Measurements from ENCODE around the gene CASQ1. TPM values are rescaled to one million over a fixed set of nuclear protein-coding genes. Genes with fewer than 3 reads are reported as not detected.

Gene CASQ1
- total RNA-seq, 4 donors from 2014 or later: 0.12 to 0.23 TPM; not detected in 2

DNA sequence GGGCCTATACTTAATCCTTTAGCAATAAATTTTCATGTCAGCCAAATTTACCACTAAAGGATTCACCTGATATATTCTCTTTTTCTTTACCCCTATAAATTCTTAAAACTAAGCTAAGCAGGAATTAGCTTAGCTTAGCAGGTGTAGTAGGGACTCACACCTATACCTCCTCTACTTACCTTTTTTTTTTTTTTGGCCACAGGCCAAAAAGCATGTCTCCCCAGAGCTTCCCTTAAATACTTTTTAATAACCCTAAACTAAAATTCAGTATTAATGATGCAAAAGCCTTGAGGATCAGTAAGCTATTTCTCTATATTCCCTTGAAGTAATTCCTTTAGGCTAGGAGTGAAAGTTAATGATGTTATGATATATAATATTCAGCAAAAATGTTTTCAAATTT is 38.1 kb downstream of the CASQ1 start:
- no peak overlapping the region for H3K4me3 ChIP-seq (ENCODE audit: low read depth, poor library complexity, severe bottlenecking)
- no peak for TF ChIP-seq POLR2A (IDR thresholded peaks at IDR 0.05)
- TF ChIP-seq, protein P1, sequence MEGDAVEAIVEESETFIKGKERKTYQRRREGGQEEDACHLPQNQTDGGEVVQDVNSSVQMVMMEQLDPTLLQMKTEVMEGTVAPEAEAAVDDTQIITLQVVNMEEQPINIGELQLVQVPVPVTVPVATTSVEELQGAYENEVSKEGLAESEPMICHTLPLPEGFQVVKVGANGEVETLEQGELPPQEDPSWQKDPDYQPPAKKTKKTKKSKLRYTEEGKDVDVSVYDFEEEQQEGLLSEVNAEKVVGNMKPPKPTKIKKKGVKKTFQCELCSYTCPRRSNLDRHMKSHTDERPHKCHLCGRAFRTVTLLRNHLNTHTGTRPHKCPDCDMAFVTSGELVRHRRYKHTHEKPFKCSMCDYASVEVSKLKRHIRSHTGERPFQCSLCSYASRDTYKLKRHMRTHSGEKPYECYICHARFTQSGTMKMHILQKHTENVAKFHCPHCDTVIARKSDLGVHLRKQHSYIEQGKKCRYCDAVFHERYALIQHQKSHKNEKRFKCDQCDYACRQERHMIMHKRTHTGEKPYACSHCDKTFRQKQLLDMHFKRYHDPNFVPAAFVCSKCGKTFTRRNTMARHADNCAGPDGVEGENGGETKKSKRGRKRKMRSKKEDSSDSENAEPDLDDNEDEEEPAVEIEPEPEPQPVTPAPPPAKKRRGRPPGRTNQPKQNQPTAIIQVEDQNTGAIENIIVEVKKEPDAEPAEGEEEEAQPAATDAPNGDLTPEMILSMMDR (IDR thresholded peaks at IDR 0.05): no peak
- DNase-seq (ENCODE audit: low spot score in 2 of 2): no peak
- intact Hi-C loops (cut with DNase I; ENCODE audit: low total_unique reads): no loop called here

DNA sequence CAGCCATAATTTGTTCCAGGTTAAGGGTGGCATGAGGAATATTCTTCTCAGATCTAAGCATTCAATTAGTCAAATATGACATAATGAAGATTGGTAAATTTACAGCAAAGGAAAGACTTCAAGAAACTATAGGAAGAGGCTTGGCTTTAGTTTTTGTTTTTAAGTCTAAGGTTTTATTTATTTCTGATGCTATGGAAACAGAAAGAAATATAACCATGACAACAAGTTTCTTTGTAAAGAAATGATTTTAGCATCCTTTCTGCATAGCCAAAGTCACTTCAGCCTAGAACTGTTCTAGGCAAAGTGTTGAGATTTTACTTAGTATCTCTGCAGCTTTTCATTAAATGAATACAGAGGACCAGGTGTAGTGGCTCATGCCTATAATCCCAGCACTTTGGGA is 42.5 kb downstream of the CASQ1 start:
- no peak for DNase-seq (ENCODE audit: low spot score in 2 of 2)
- H3K4me3 ChIP-seq (ENCODE audit: low read depth, poor library complexity, severe bottlenecking): no peak overlapping the region
- intact Hi-C loops (cut with DNase I; ENCODE audit: low total_unique reads): no loop called here
- no peak for TF ChIP-seq POLR2A (IDR thresholded peaks at IDR 0.05)
- TF ChIP-seq, protein P1 (IDR thresholded peaks at IDR 0.05): no peak

- TF ChIP-seq, protein P1 (IDR thresholded peaks at IDR 0.05): no peak
- TF ChIP-seq POLR2A (IDR thresholded peaks at IDR 0.05): no peak
- H3K4me3 ChIP-seq (ENCODE audit: low read depth, poor library complexity, severe bottlenecking): no peak overlapping the region
- intact Hi-C loops (cut with DNase I; ENCODE audit: low total_unique reads): no loop called here
- WGBS, 2 donors: 89 to 93% methylated on average over 5 of the region's 5 CpGs
- no peak for DNase-seq (ENCODE audit: low spot score in 2 of 2)
Measured at GRCh38 chr1:160236806-160237205, 46.4 kb downstream of the CASQ1 start.

- no peak overlapping the region for H3K4me3 ChIP-seq (ENCODE audit: low read depth, poor library complexity, severe bottlenecking)
- WGBS, 2 donors: 93 to 97% methylated on average over 2 of the region's 2 CpGs
- no peak for TF ChIP-seq POLR2A (IDR thresholded peaks at IDR 0.05)
- TF ChIP-seq, protein P1 (IDR thresholded peaks at IDR 0.05): no peak
- intact Hi-C loops (cut with DNase I; ENCODE audit: low total_unique reads): no loop called here
- DNase-seq (ENCODE audit: low spot score in 2 of 2): no peak
Measured at GRCh38 chr1:160237558-160237957, 47.2 kb downstream of the CASQ1 start.

- intact Hi-C loops (cut with DNase I; ENCODE audit: low total_unique reads): no loop called here
- no peak for DNase-seq (ENCODE audit: low spot score in 2 of 2)
- no peak overlapping the region for H3K4me3 ChIP-seq (ENCODE audit: low read depth, poor library complexity, severe bottlenecking)
- WGBS, 2 donors: 92 to 93% methylated on average over 5 of the region's 5 CpGs
- TF ChIP-seq POLR2A (IDR thresholded peaks at IDR 0.05): no peak
- TF ChIP-seq, protein P1 (IDR thresholded peaks at IDR 0.05): no peak
Measured at GRCh38 chr1:160238408-160238807, 48.0 kb downstream of the CASQ1 start.

DNA sequence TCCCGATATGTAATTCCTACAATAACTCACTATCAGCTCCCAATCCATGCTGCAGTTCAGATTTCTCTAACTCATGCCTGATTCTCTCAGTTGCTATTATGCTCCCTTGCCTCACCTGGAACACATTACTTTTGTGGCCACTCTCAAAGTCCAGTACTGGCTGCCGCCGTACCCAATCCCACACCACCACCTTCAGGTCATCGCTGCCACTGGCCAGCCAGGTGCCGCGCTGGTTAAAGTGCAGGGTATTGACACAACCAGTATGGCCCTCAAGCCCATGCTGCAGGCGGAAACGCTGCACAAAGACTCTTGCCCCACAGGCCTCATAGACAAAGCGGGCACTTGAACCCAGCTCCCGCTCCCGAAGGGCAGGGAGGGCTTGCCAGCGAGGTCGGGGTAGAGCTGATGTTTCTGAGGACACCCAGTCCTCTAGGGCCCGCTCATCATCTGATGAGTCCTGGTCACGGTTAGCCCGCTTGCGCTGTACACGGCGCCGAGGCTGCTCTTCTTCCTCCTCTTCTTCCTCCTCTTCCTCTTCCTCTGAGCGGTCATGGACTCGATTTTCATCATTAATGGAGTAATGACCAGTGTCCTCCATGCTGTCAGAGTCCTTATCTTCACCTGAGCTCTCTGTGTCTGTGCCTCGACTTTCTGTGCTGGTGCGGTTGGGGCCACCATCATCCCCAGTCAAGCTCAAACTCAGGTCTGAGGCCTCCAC is 49.4 kb downstream of the CASQ1 start:
- WGBS, 2 donors: 95% methylated on average over 24 of the region's 24 CpGs
- DNase-seq (ENCODE audit: low spot score in 2 of 2): no peak
- TF ChIP-seq, protein P1 (IDR thresholded peaks at IDR 0.05): no peak
- no peak for TF ChIP-seq POLR2A (IDR thresholded peaks at IDR 0.05)
- intact Hi-C loops (cut with DNase I; ENCODE audit: low total_unique reads): no loop called here
- H3K4me3 ChIP-seq (ENCODE audit: low read depth, poor library complexity, severe bottlenecking): no peak overlapping the region
